Neural cell (in vitro differentiated cells): ENCODE data around the gene BCAN. TPM values are rescaled to one million over a fixed set of nuclear protein-coding genes. Genes with fewer than 3 reads are reported as not detected.

ENCODE experiments used
- H2AFZ ChIP-seq: fragments of 200-600, 300-800 bp; sonication (generic), shearing (Covaris generic); 2 replicates; pipeline ENCODE4 v1.6.0; 2014; ENCODE audit warnings: low read depth, mild to moderate bottlenecking, antibody characterized with exemption, low read length, moderate library complexity
- H3F3A ChIP-seq: fragments of 200-600 bp; shearing (Covaris generic); 2 replicates; pipeline ENCODE4 v1.6.1; 2016; ENCODE audit warnings: mild to moderate bottlenecking, moderate library complexity, mixed read lengths, antibody characterized with exemption, low read length; ENCODE audit not compliant: insufficient read depth, poor library complexity, severe bottlenecking
- H3K27ac ChIP-seq: fragments of 200-600, 300-800 bp; sonication (generic), shearing (Covaris generic); 2 replicates; pipeline ENCODE4 v1.5.1; 2014; ENCODE audit warnings: mild to moderate bottlenecking, low read length, moderate library complexity
- H3K27me3 ChIP-seq: fragments of 300-800, 200-600 bp; sonication (generic), shearing (Covaris generic); 2 replicates; pipeline ENCODE4 v1.6.0; 2014; ENCODE audit warnings: mild to moderate bottlenecking, low read depth, low read length, moderate library complexity; ENCODE audit not compliant: insufficient read depth
- H3K36me3 ChIP-seq: fragments of 300-800, 200-600 bp; sonication (generic), shearing (Covaris generic); 2 replicates; pipeline ENCODE4 v1.5.1; 2014; ENCODE audit warnings: mild to moderate bottlenecking, antibody characterized with exemption, low read length, moderate library complexity; ENCODE audit not compliant: insufficient read depth
- H3K4me2 ChIP-seq: fragments of 300-800, 200-600 bp; sonication (generic), shearing (Covaris generic); 2 replicates; pipeline ENCODE4 v1.6.0; 2014; ENCODE audit warnings: mild to moderate bottlenecking, low read length
- H3K4me3 ChIP-seq: fragments of 300-800, 200-600 bp; sonication (generic), shearing (Covaris generic); 2 replicates; pipeline ENCODE4 v1.5.1; 2014; ENCODE audit warnings: mild to moderate bottlenecking, low read length, moderate library complexity
- H3K79me2 ChIP-seq: fragments of 200-600 bp; shearing (Covaris generic); replicated peaks from 2 replicates; pipeline ENCODE4 v1.6.0; 2014; ENCODE audit warnings: mild to moderate bottlenecking, low read length, moderate library complexity; ENCODE audit not compliant: insufficient read depth
- H3K9ac ChIP-seq: fragments of 300-800, 200-600 bp; sonication (generic), shearing (Covaris generic); 2 replicates; pipeline ENCODE4 v1.6.1; 2016; ENCODE audit warnings: mild to moderate bottlenecking, low read length, mixed read lengths
- H3K9me2 ChIP-seq: fragments of 200-600 bp; shearing (Covaris generic); 2 replicates; pipeline ENCODE4 v1.6.1; 2016; ENCODE audit warnings: mild to moderate bottlenecking, low read length, mixed read lengths; ENCODE audit not compliant: insufficient read depth
- H3K9me3 ChIP-seq: fragments of 200-600, 300-800 bp; sonication (generic), shearing (Covaris generic); 2 replicates; pipeline ENCODE4 v1.6.1; 2016; ENCODE audit warnings: mild to moderate bottlenecking, mixed run types, low read length, moderate library complexity, mixed read lengths
- H4K20me1 ChIP-seq: fragments of 200-600 bp; shearing (Covaris generic); 2 replicates; pipeline ENCODE4 v1.6.1; 2016; ENCODE audit warnings: mild to moderate bottlenecking, mixed run types; ENCODE audit not compliant: insufficient read depth
- EP300 ChIP-seq: fragments of 450-650 bp; conservative IDR thresholded peaks from 2 replicates; pipeline ENCODE4 v1.6.1; 2014; ENCODE audit warnings: antibody characterized with exemption, mild to moderate bottlenecking, moderate library complexity; ENCODE audit not compliant: poor library complexity, severe bottlenecking
- EZH2 ChIP-seq: fragments of 200-600, 300-800 bp; shearing (Covaris generic), sonication (generic); IDR thresholded peaks from 2 replicates; pipeline ENCODE4 v1.6.1; 2014; ENCODE audit warnings: antibody characterized with exemption, low read length, borderline replicate concordance, mild to moderate bottlenecking; ENCODE audit not compliant: insufficient read depth, poor library complexity, severe bottlenecking
- MXI1 ChIP-seq: fragments of 450-650 bp; conservative IDR thresholded peaks from 2 replicates; pipeline ENCODE4 v1.6.1; 2014; ENCODE audit warnings: antibody characterized with exemption, mild to moderate bottlenecking; ENCODE audit not compliant: poor library complexity, severe bottlenecking
- POLR2AphosphoS5 ChIP-seq: IDR thresholded peaks from 2 replicates; pipeline ENCODE4 v1.6.1; 2012
- RAD21 ChIP-seq: fragments of 450-650 bp; conservative IDR thresholded peaks from 2 replicates; pipeline ENCODE4 v1.6.1; 2014; ENCODE audit warnings: antibody characterized with exemption, mild to moderate bottlenecking, moderate library complexity
- SMC3 ChIP-seq: fragments of 450-650 bp; conservative IDR thresholded peaks from 2 replicates; pipeline ENCODE4 v1.6.1; 2014; ENCODE audit warnings: antibody characterized with exemption, mild to moderate bottlenecking, moderate library complexity; ENCODE audit not compliant: poor library complexity
- TAF1 ChIP-seq: IDR thresholded peaks from 2 replicates; pipeline ENCODE4 v1.6.1; 2012; ENCODE audit warnings: low read depth
- polyA plus RNA-seq: library from polyadenylated mRNA; depleted of rRNA; stranded (reverse); fragments of >200 nt; gene quantifications from 2 replicates; pipeline ENCODE4 v1.2.3, GENCODE V29; 2014
- TF ChIP-seq, protein P1 (sequence below): IDR thresholded peaks from 2 replicates; pipeline ENCODE4 v1.6.1; 2012; ENCODE audit warnings: borderline replicate concordance
- TF ChIP-seq, protein P2 (sequence below): fragments of 450-650 bp; IDR thresholded peaks from 2 replicates; pipeline ENCODE4 v1.5.1; 2014; ENCODE audit warnings: antibody characterized with exemption, mild to moderate bottlenecking, moderate library complexity; ENCODE audit not compliant: poor library complexity, severe bottlenecking

The BCAN gene
- polyA plus RNA-seq, 1 donor from 2014 or later: not detected

DNA sequence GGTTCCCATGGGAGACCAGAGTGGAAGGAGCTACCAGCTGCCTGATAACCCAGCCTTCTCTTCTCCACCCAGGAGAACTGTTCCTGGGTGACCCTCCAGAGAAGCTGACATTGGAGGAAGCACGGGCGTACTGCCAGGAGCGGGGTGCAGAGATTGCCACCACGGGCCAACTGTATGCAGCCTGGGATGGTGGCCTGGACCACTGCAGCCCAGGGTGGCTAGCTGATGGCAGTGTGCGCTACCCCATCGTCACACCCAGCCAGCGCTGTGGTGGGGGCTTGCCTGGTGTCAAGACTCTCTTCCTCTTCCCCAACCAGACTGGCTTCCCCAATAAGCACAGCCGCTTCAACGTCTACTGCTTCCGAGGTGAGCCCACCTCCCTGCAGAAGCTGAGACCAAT, 6.6 kb downstream of the BCAN start:
- no peak for TF ChIP-seq EP300
- no peak for TF ChIP-seq SMC3
- TF ChIP-seq RAD21: no peak
- TF ChIP-seq MXI1: no peak
- TF ChIP-seq, protein P1, sequence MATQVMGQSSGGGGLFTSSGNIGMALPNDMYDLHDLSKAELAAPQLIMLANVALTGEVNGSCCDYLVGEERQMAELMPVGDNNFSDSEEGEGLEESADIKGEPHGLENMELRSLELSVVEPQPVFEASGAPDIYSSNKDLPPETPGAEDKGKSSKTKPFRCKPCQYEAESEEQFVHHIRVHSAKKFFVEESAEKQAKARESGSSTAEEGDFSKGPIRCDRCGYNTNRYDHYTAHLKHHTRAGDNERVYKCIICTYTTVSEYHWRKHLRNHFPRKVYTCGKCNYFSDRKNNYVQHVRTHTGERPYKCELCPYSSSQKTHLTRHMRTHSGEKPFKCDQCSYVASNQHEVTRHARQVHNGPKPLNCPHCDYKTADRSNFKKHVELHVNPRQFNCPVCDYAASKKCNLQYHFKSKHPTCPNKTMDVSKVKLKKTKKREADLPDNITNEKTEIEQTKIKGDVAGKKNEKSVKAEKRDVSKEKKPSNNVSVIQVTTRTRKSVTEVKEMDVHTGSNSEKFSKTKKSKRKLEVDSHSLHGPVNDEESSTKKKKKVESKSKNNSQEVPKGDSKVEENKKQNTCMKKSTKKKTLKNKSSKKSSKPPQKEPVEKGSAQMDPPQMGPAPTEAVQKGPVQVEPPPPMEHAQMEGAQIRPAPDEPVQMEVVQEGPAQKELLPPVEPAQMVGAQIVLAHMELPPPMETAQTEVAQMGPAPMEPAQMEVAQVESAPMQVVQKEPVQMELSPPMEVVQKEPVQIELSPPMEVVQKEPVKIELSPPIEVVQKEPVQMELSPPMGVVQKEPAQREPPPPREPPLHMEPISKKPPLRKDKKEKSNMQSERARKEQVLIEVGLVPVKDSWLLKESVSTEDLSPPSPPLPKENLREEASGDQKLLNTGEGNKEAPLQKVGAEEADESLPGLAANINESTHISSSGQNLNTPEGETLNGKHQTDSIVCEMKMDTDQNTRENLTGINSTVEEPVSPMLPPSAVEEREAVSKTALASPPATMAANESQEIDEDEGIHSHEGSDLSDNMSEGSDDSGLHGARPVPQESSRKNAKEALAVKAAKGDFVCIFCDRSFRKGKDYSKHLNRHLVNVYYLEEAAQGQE: no peak
- no peak for TF ChIP-seq TAF1
- no peak for TF ChIP-seq POLR2AphosphoS5
- no peak for TF ChIP-seq EZH2
- H3K4me2 ChIP-seq: no peak overlapping the region
- H3K9me2 ChIP-seq: no peaks in the 10 kb centered on the region
- H3K4me3 ChIP-seq: no peak overlapping the region
- H3K27me3 ChIP-seq: peaks cover 56% of the 10 kb centered on the region
- H3F3A ChIP-seq: no peaks in the 10 kb centered on the region
- no peaks in the 10 kb centered on the region for H3K36me3 ChIP-seq
- H3K27ac ChIP-seq: no peak overlapping the region
- H3K9me3 ChIP-seq: no peaks in the 10 kb centered on the region
- no peaks in the 10 kb centered on the region for H4K20me1 ChIP-seq
- no peak overlapping the region for H3K9ac ChIP-seq
- no peak overlapping the region for H2AFZ ChIP-seq
- H3K79me2 ChIP-seq: no peaks in the 10 kb centered on the region

DNA sequence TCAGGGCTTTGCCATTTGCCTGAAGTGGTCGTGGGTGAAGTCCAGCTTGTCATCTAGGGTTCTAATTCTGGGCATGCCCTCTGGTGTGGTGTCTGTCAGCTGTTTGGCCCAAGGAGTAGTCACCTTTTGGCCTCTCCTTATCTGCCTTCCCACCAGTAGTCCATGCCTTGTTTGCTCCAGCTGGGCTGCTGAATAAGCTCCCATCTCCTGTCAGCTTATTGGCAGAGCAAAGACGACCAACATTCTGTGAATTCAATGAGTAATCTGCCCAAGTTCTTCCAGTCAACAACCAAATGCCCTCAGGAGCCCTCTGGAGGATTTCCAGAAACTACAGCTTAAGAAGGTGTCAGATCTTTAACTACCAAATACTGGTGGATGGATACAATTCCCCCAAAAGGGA, 7.0 kb downstream of the BCAN start:
- H3K36me3 ChIP-seq: no peaks in the 10 kb centered on the region
- H2AFZ ChIP-seq: no peak overlapping the region
- H3F3A ChIP-seq: no peaks in the 10 kb centered on the region
- no peaks in the 10 kb centered on the region for H3K79me2 ChIP-seq
- no peak overlapping the region for H3K4me3 ChIP-seq
- no peak overlapping the region for H3K4me2 ChIP-seq
- no peaks in the 10 kb centered on the region for H4K20me1 ChIP-seq
- H3K9ac ChIP-seq: no peak overlapping the region
- H3K9me3 ChIP-seq: no peaks in the 10 kb centered on the region
- H3K27me3 ChIP-seq: peaks cover 57% of the 10 kb centered on the region
- TF ChIP-seq SMC3 (no peak), EZH2 (no peak), EP300 (no peak), TAF1 (no peak), RAD21 (no peak)
- TF ChIP-seq, protein P2, sequence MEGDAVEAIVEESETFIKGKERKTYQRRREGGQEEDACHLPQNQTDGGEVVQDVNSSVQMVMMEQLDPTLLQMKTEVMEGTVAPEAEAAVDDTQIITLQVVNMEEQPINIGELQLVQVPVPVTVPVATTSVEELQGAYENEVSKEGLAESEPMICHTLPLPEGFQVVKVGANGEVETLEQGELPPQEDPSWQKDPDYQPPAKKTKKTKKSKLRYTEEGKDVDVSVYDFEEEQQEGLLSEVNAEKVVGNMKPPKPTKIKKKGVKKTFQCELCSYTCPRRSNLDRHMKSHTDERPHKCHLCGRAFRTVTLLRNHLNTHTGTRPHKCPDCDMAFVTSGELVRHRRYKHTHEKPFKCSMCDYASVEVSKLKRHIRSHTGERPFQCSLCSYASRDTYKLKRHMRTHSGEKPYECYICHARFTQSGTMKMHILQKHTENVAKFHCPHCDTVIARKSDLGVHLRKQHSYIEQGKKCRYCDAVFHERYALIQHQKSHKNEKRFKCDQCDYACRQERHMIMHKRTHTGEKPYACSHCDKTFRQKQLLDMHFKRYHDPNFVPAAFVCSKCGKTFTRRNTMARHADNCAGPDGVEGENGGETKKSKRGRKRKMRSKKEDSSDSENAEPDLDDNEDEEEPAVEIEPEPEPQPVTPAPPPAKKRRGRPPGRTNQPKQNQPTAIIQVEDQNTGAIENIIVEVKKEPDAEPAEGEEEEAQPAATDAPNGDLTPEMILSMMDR: no peak
- TF ChIP-seq, protein P1: no peak
- H3K27ac ChIP-seq: no peak overlapping the region
- no peaks in the 10 kb centered on the region for H3K9me2 ChIP-seq
